Activated T-helper 17 cell treated with anti-CD3 and anti-CD28 coated beads, Interleukin-2, amount 50 U/mL, for 72 hours (primary cell): ENCODE measurements around the gene MPP7. TPM values are rescaled to one million over a fixed set of nuclear protein-coding genes. Genes with fewer than 3 reads are reported as not detected.

Experiments
- ATAC-seq: fragments of 150-1000 bp; cut with Tn5 transposase; replicated peaks from 2 replicates; pipeline ENCODE4 v1.10.0; 2021; ENCODE audit warnings: mild to moderate bottlenecking, moderate library complexity
- H3K27ac Mint-ChIP-seq: one replicate; pipeline ENCODE4 v1.8.0; 2022; ENCODE audit warnings: mixed read lengths
- H3K27me3 Mint-ChIP-seq: one replicate; pipeline ENCODE4 v1.8.0; 2022; ENCODE audit warnings: mixed read lengths
- H3K36me3 Mint-ChIP-seq: one replicate; pipeline ENCODE4 v1.8.0; 2022; ENCODE audit warnings: low read depth, mild to moderate bottlenecking, mixed read lengths
- H3K4me1 Mint-ChIP-seq: one replicate; pipeline ENCODE4 v1.8.0; 2022; ENCODE audit warnings: mixed read lengths
- H3K4me3 Mint-ChIP-seq: one replicate; pipeline ENCODE4 v1.8.0; 2022; ENCODE audit warnings: mild to moderate bottlenecking, mixed read lengths
- H3K9me3 Mint-ChIP-seq: one replicate; pipeline ENCODE4 v1.8.0; 2022; ENCODE audit warnings: mixed read lengths
- total RNA-seq, 2 donors: library from RNA; stranded (reverse); gene quantifications; one replicate each; pipeline ENCODE4 v1.2.3, GENCODE V29; 2022

Gene MPP7
- total RNA-seq, 2 donors from 2014 or later, result 2.9 to 5.8 TPM

DNA sequence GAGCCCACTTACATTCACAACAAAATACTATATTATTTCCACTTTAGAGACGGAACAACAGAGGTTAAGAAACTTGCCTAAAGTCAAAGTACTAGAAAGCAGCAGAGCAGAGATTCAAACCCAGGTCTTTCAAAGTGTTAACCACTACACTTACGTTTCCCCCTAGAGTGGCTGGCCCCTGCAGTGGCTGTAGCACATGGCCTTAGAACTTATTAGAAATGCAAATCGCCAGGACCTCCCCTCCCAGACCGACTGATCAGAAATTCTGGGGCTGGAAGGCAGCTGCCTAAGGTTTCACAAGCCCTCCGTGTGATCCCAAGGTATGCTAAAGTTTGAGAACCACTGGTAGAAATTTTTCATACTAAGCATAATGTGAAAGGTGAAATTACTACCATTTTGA is 8.1 kb downstream of the MPP7 start:
- H3K36me3 Mint-ChIP-seq, result no peaks in the 10 kb centered on the region
- no peak overlapping the region for H3K4me3 Mint-ChIP-seq
- H3K4me1 Mint-ChIP-seq, result peaks cover 40% of the 10 kb centered on the region
- no peak for ATAC-seq
- H3K27me3 Mint-ChIP-seq, result no peaks in the 10 kb centered on the region
- H3K9me3 Mint-ChIP-seq, result no peaks in the 10 kb centered on the region
- H3K27ac Mint-ChIP-seq, result no peak overlapping the region

DNA sequence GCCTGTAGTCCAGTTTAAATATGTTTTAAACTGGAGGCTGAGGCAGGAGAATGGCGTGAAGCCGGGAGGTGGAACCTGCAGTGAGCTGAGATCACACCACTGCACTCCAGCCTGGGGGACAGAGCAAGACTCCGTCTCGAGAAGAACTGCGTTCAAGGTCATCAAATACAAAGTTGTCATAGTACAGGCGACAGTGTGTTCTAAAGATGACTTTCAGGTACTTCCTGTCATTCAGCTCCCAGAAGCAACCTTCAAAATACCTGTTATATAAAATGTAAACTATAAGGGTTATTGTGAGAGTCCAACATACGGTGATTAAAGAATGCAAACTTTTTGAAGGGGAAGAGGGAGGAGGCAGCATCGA is 8.7 kb downstream of the MPP7 start:
- Mint-ChIP-seq H3K27me3 (no peaks in the 10 kb centered on the region), H3K9me3 (no peaks in the 10 kb centered on the region), H3K27ac (peak overlapping the region; percentile 55), H3K4me1 (peaks cover 37% of the 10 kb centered on the region), H3K36me3 (no peaks in the 10 kb centered on the region), H3K4me3 (no peak overlapping the region)
- ATAC-seq, result no peak

DNA sequence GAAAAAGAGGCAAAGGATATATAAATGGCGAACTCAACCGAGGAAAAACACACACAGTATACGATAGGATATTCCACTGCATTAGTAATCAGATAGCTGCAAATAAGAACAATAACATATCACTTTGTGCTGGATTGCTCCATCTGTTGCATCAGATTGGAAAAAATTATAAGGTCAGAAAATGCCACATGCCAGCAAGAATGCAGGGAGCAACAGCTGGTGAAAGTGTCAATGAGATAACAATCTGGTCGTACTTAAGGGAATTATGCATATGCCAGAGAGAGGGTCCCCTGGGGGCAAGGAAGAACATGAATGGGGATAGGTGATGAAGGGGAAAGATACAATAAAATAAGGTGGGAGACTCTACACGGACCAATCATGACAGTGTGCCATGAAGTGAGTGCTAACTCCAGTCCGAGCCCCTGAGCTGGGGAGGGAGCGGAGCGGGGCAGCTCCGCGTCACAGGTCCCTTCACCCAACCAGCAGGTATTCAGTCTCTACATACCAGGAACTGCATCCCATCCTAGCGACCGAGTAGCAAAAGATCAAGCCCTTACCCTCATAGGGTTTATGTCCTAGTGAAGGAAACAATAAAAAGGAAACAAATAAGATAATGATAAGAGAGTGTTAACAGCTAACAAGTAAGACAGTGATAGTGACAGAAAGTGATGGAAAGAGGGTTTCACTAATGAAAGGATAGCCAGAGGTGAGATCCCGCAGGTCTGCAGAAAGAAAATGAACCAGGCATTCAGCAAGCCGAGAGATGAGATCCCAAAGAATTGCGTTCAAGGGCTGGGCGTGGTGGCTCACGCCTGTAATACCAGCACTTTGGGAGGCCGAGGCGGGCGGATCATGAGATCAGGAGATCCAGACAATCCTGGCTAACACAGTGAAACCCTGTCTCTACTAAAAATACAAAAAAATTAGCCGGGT is 9.4 kb downstream of the MPP7 start:
- Mint-ChIP-seq H3K4me3 (no peak overlapping the region), H3K27ac (peak overlapping the region; percentile 55), H3K4me1 (peaks cover 31% of the 10 kb centered on the region), H3K27me3 (no peaks in the 10 kb centered on the region), H3K36me3 (no peaks in the 10 kb centered on the region), H3K9me3 (no peaks in the 10 kb centered on the region)
- no peak for ATAC-seq

DNA sequence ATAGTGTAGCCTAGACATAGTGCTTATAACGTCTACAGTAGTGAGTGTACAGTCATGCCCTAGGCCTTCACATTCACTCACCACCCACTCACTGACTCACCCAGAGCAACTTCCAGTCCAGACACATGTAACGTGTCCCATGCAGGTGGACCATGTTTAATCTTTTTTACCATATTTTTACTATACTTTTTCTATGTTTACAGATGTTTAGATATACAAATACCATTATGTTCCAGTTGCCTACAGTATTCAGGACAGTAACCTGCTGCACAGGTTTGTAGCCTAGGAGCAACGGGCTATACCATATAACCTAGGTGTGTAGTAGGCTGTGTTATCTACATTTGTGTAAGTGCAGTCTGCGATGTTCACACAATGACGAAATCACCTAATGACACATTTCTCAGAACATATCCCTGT is 11.0 kb downstream of the MPP7 start:
- no peaks in the 10 kb centered on the region for H3K9me3 Mint-ChIP-seq
- peaks cover 27% of the 10 kb centered on the region for H3K4me1 Mint-ChIP-seq
- peak overlapping the region; percentile 42 for H3K4me3 Mint-ChIP-seq
- H3K36me3 Mint-ChIP-seq, result no peaks in the 10 kb centered on the region
- peak overlapping the region; percentile 80 for H3K27ac Mint-ChIP-seq
- peak; percentile 99 for ATAC-seq
- no peaks in the 10 kb centered on the region for H3K27me3 Mint-ChIP-seq

DNA sequence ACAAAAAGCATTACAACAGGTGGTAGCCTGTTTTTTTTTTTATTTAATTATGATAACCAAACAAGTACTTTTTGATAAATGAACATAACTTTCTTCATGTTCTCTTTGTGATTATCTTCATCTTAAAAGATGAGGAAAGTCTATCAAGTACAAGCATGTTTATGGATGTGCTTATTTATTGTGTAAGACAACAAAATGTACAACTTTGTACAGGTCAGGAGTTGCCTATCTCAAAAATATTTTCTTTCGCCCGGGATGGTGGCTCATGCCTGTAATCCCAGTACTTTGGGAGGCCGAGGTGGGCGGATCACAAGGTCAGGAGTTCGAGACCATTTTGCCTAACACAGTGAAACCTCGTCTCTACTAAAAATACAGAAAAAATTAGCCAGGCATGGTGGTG is 17.0 kb downstream of the MPP7 start:
- no peak for ATAC-seq
- no peak overlapping the region for H3K27ac Mint-ChIP-seq
- H3K36me3 Mint-ChIP-seq, result no peaks in the 10 kb centered on the region
- no peaks in the 10 kb centered on the region for H3K27me3 Mint-ChIP-seq
- H3K4me1 Mint-ChIP-seq, result peaks cover 6% of the 10 kb centered on the region
- H3K4me3 Mint-ChIP-seq, result no peak overlapping the region
- H3K9me3 Mint-ChIP-seq, result no peaks in the 10 kb centered on the region

DNA sequence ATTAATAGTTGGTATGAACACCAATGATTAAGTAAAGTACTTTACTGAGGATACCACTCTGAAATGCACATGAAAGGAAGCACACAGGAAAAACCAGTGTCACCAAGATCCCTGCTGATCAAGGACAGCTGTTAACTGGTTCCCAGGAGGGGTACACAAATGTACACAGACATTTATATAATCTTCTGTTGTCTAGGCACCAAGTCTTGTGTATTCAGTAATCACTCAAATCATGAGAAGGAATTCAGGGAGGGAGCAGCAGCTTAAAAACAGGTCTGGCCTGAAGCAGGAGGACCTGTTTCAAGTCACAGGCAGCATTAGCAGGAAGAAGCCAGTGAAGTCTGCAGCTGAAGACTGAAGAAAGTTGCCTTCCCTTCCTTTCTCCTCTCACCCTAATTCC is 18.7 kb downstream of the MPP7 start:
- Mint-ChIP-seq H3K9me3 (no peaks in the 10 kb centered on the region), H3K27me3 (no peaks in the 10 kb centered on the region), H3K27ac (peak overlapping the region; percentile 15), H3K4me3 (no peak overlapping the region), H3K4me1 (peaks cover 6% of the 10 kb centered on the region), H3K36me3 (no peaks in the 10 kb centered on the region)
- ATAC-seq, result no peak

DNA sequence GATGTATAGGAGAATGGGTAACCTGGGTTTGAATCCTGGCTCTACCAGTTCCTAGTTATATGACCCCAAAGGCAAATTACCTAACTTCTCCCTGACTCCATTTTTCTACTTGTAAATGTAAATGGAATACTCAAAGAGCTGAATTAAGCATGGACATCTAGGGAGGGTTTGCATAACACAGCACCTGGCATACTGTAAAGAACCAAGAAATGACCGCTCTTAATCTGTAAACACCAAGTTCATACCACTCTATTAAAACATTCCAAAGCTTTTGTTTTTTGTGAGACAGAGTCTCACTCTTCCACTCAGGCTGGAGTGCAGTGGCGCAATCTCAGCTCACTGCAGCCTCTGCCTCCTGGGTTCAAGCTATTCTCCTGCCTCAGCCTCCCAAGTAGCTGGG is 19.6 kb downstream of the MPP7 start:
- no peaks in the 10 kb centered on the region for H3K27me3 Mint-ChIP-seq
- H3K9me3 Mint-ChIP-seq, result no peaks in the 10 kb centered on the region
- H3K4me3 Mint-ChIP-seq, result no peak overlapping the region
- peaks cover 6% of the 10 kb centered on the region for H3K4me1 Mint-ChIP-seq
- no peaks in the 10 kb centered on the region for H3K36me3 Mint-ChIP-seq
- no peak overlapping the region for H3K27ac Mint-ChIP-seq
- ATAC-seq, result no peak

DNA sequence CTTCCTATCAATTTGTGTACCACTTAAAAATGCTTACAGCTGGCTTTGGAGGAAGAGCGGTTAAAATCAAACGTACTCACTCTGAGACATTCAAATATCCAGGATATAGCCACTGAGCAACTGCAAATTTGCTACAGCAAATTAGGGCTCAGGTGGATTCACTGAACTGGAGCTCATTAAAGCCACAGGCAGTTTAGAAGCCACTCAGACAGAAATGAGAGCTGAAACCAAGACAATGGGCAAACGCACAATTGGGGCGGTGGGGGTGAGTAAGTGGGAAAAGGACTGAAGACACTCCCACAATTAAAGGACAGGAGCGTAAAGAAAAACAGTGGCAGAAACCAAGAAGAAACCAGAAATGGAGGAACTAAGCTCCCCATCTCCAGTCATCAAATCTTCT is 20.5 kb downstream of the MPP7 start:
- Mint-ChIP-seq H3K27ac (no peak overlapping the region), H3K27me3 (no peaks in the 10 kb centered on the region), H3K4me3 (no peak overlapping the region), H3K9me3 (no peaks in the 10 kb centered on the region), H3K4me1 (peaks cover 6% of the 10 kb centered on the region), H3K36me3 (no peaks in the 10 kb centered on the region)
- no peak for ATAC-seq

DNA sequence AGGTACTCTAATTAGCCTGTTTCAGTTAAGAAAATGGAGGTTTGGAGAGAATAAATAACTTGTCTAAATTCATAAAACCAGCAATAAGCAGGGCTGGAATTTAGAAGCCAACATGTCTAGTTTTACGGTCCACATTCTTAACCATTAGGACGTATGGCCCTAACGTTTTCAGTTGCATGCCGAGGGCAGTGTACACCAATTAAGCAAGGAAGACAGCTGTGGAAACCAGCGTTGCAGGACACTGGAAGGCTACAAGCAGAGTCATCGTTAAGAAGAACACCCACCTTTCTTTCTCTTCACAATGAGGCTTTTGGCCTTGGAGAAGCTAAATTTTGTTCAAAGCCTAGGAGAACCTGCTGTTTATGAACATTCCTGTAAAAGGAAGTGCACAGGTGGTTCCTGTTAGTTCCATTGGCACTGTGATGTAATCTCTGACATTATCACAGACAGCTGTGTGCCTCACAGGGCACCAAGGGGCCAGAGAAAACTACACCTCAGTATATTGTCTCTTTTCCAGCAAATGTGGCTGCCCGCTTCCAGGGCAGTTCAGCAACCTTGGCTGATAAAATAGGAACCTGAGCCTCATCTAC is 21.0 kb downstream of the MPP7 start:
- ATAC-seq, result no peak
- no peak overlapping the region for H3K4me3 Mint-ChIP-seq
- H3K27me3 Mint-ChIP-seq, result no peaks in the 10 kb centered on the region
- H3K27ac Mint-ChIP-seq, result no peak overlapping the region
- H3K9me3 Mint-ChIP-seq, result no peaks in the 10 kb centered on the region
- H3K36me3 Mint-ChIP-seq, result no peaks in the 10 kb centered on the region
- H3K4me1 Mint-ChIP-seq, result peaks cover 6% of the 10 kb centered on the region

DNA sequence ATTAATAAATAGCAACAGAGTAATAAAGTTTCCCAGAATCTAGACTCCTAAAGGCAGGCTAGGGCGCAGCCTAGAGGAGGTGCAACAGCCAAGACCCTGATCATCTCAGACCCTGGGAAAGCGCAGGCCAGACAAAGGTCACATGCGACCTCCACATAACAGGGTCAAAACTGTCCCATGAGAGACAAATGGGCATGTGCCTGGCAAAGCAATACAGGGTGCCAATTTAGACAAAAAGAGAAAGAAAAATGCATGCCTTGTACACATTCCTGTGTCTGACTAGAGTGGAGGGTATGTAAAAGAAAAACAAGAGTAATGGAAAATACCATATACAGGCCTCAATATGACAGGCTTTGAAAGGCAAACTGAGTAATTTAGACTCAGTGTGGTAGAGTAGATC is 22.2 kb downstream of the MPP7 start:
- Mint-ChIP-seq H3K27ac (no peak overlapping the region), H3K4me1 (peaks cover 6% of the 10 kb centered on the region), H3K27me3 (no peaks in the 10 kb centered on the region), H3K4me3 (no peak overlapping the region), H3K36me3 (no peaks in the 10 kb centered on the region), H3K9me3 (no peaks in the 10 kb centered on the region)
- no peak for ATAC-seq

DNA sequence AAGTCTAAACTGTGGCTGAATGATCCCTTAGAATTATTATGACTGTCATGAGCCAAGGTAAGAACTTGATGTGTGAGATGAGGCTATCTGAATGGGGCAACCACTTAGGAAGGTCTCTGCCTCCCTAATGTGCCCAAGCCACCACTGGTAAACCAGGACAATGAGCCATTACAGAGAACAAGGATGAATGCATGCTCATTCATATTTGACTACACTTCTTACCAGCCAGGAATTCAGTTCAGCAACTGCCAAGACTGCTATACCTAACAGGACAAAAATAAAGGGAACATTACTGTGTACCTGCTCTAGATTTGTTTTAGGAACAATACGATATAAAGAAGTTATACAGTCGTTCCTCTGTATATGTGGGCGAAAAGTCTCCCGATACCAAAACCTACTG is 23.0 kb downstream of the MPP7 start:
- no peaks in the 10 kb centered on the region for H3K27me3 Mint-ChIP-seq
- H3K36me3 Mint-ChIP-seq, result no peaks in the 10 kb centered on the region
- no peaks in the 10 kb centered on the region for H3K9me3 Mint-ChIP-seq
- H3K4me3 Mint-ChIP-seq, result no peak overlapping the region
- H3K27ac Mint-ChIP-seq, result no peak overlapping the region
- no peak for ATAC-seq
- peaks cover 6% of the 10 kb centered on the region for H3K4me1 Mint-ChIP-seq

DNA sequence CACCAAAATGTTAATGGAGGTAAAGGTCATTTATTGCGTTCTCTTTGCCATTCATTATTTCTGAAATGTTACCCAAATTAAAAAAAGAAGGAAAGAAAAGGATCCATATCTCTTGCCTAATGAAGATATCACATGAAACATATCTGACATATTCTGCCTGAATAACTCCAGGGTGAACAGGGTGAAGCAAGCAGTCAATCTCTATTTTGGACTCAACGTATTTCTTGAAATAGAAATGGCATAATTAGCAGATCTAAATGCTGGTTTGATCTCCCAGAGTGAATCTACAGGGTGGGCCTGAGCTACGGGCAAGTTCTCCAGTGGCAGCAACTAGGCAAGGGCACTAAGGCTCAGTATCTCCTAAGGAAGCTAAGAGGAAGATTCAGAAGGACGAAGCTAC is 24.0 kb downstream of the MPP7 start:
- H3K27me3 Mint-ChIP-seq, result no peaks in the 10 kb centered on the region
- ATAC-seq, result no peak
- no peak overlapping the region for H3K4me3 Mint-ChIP-seq
- H3K4me1 Mint-ChIP-seq, result peaks cover 5% of the 10 kb centered on the region
- H3K27ac Mint-ChIP-seq, result no peak overlapping the region
- no peaks in the 10 kb centered on the region for H3K36me3 Mint-ChIP-seq
- no peaks in the 10 kb centered on the region for H3K9me3 Mint-ChIP-seq

DNA sequence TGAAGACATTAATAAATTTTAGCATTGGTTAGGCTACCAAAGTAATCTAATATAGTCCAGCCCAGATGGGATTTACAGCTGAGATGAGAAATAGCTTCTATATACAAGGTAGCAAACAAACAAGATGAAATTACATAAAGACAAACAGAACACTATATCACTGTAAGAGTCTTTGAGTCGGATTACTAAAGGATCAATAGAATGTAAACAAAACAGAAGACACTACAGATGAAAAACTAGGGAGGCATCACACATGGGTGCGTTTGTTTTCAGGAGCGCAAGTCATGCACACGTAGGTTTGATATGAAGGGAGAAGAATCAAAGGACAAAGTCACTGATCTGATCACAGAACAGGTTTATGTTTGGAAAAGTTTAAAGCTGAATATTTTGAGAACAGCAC is 26.5 kb downstream of the MPP7 start:
- ATAC-seq, result no peak
- H3K27me3 Mint-ChIP-seq, result no peaks in the 10 kb centered on the region
- H3K4me1 Mint-ChIP-seq, result peaks cover 9% of the 10 kb centered on the region
- H3K27ac Mint-ChIP-seq, result no peak overlapping the region
- H3K4me3 Mint-ChIP-seq, result no peak overlapping the region
- H3K9me3 Mint-ChIP-seq, result no peaks in the 10 kb centered on the region
- H3K36me3 Mint-ChIP-seq, result no peaks in the 10 kb centered on the region

DNA sequence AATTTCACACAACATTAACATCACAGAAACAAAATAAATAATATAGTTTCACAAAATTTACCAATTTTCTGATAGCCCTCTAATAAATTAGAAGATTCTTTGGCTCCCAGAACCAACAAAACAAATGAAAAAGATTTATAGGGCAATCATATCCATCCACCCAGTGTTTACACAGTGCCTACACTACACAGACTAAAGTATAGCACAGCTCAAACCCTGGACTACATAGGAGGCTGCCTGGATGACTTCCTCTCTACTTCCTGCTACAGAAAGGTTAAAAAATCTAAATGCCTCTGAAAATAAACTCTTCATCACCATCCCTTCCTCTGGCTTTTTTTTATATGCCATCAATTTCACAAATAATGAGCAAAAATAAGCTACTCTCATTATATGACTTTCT is 28.4 kb downstream of the MPP7 start:
- peaks cover 14% of the 10 kb centered on the region for H3K4me1 Mint-ChIP-seq
- ATAC-seq, result no peak
- H3K4me3 Mint-ChIP-seq, result no peak overlapping the region
- no peaks in the 10 kb centered on the region for H3K36me3 Mint-ChIP-seq
- H3K27ac Mint-ChIP-seq, result no peak overlapping the region
- H3K9me3 Mint-ChIP-seq, result no peaks in the 10 kb centered on the region
- H3K27me3 Mint-ChIP-seq, result no peaks in the 10 kb centered on the region

DNA sequence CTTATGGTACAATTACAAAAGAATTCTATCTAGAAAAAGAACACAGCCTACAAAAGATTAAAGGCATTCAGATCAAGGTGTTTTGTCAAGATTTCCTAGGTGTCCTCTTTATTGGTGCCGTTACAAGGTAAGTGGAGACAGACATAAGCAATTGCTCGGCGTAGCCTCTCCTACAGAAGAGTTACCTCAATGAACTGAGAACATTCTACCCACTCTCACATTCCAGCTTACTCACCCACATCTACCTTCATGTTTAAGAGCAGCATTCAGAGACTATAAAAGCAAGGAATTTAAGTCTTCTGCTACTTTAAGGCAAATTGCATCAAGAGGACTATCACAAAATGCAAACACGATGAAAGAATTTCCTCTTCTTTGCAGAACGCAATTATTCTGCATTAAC is 29.5 kb downstream of the MPP7 start:
- H3K27me3 Mint-ChIP-seq, result no peaks in the 10 kb centered on the region
- H3K36me3 Mint-ChIP-seq, result no peaks in the 10 kb centered on the region
- H3K9me3 Mint-ChIP-seq, result no peaks in the 10 kb centered on the region
- peaks cover 14% of the 10 kb centered on the region for H3K4me1 Mint-ChIP-seq
- H3K4me3 Mint-ChIP-seq, result no peak overlapping the region
- no peak overlapping the region for H3K27ac Mint-ChIP-seq
- no peak for ATAC-seq
